Measurements from ENCODE around the gene OSTN. TPM values are rescaled to one million over a fixed set of nuclear protein-coding genes. Genes with fewer than 3 reads are reported as not detected.

The OSTN gene
- total and polyA plus RNA-seq, 5 experiments from 2014 or later: not detected

- POLR2A ChIA-PET: no interaction called here
- ATAC-seq: no peak
- Mint-ChIP-seq H3K4me1 (peaks cover 0 to 6% (median 0%) of the 10 kb centered on the region in 4 donors), H3K27ac (no peak overlapping the region), H3K36me3 (no peaks in the 10 kb centered on the region), H3K4me3 (no peak overlapping the region), H3K27me3 (peaks cover 0 to 2% (median 0%) of the 10 kb centered on the region in 5 donors), H3K9me3 (peaks cover 0 to 9% (median 0%) of the 10 kb centered on the region in 9 donors)
- no peak for DNase-seq
Observed at GRCh38 chr3:191306428-191306827, 107.4 kb downstream of the OSTN start.

- no peak for DNase-seq
- no peak overlapping the region for H3K4me3 Mint-ChIP-seq
- H3K27me3 Mint-ChIP-seq: peaks cover 0 to 2% (median 0%) of the 10 kb centered on the region in 5 donors
- H3K27ac Mint-ChIP-seq: no peak overlapping the region
- POLR2A ChIA-PET: no interaction called here
- H3K4me1 Mint-ChIP-seq: no peaks in the 10 kb centered on the region
- H3K9me3 Mint-ChIP-seq: peaks cover 0 to 9% (median 0%) of the 10 kb centered on the region in 9 donors
- no peaks in the 10 kb centered on the region for H3K36me3 Mint-ChIP-seq
- ATAC-seq: no peak
Observed at GRCh38 chr3:191307341-191307740, 108.3 kb downstream of the OSTN start.

GRCh38 chr3:191313296-191313695, 114.3 kb downstream of the OSTN start:
- DNase-seq (no peak), ATAC-seq (no peak)
- Mint-ChIP-seq H3K36me3 (no peaks in the 10 kb centered on the region), H3K9me3 (peaks cover 0 to 9% (median 0%) of the 10 kb centered on the region in 9 donors), H3K4me1 (no peaks in the 10 kb centered on the region), H3K27me3 (peaks cover 0 to 4% (median 0%) of the 10 kb centered on the region in 5 donors), H3K4me3 (no peak overlapping the region), H3K27ac (no peak overlapping the region)
- POLR2A ChIA-PET: no interaction called here

DNA sequence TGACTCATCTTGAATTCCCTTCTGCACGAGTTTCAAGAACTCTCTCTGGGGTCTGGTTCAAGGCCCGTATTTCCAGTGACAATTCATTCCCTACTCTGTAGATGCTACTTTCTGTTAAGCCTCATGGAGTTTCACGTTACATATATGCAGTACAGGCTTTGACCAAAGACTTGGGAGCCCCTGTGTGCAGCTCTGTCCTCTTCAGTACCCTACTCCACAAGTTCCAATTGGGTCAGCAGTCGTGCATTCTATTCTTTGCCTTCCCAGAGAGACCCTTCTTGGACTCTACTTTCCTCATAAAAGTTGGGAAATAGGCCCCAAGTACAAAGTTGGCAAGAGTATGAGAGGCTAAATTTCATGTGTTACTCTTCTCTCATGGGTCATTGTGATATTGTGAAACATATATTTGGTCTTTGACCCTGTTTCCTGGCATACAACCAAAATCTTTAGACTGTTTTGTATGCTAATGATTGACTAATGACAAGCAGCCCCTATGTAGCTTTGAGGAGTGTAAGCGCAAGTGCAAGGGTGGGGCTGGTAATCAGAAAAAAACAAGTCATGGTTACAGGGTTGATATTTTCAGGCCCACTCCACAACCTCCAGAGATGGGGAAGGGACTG, 115.2 kb downstream of the OSTN start:
- POLR2A ChIA-PET: no interaction called here
- H3K27ac Mint-ChIP-seq: no peak overlapping the region
- H3K9me3 Mint-ChIP-seq: peaks cover 0 to 9% (median 0%) of the 10 kb centered on the region in 9 donors
- no peaks in the 10 kb centered on the region for H3K36me3 Mint-ChIP-seq
- H3K4me3 Mint-ChIP-seq: no peak overlapping the region
- ATAC-seq: no peak
- no peak for DNase-seq
- H3K4me1 Mint-ChIP-seq: no peaks in the 10 kb centered on the region
- peaks cover 0 to 4% (median 0%) of the 10 kb centered on the region in 5 donors for H3K27me3 Mint-ChIP-seq

Other genes starting within 250 kb of the OSTN start
- 1 to 10 TPM; 3.2 to 4.4 TPM for gene CCDC50, start 130.2 kb downstream of the OSTN start, total RNA-seq
- under 1 TPM; 0.80 to 0.99 (median 0.99) TPM for gene CCDC50, start 130.2 kb downstream of the OSTN start, polyA plus RNA-seq
- not detected for gene UTS2B, start 131.3 kb downstream of the OSTN start, total RNA-seq
- not detected for gene UTS2B, start 131.3 kb downstream of the OSTN start, polyA plus RNA-seq

Data from naive thymus-derived CD8-positive, alpha-beta T cell (primary cell).